ENCODE data around the gene PRXL2A.

DNA sequence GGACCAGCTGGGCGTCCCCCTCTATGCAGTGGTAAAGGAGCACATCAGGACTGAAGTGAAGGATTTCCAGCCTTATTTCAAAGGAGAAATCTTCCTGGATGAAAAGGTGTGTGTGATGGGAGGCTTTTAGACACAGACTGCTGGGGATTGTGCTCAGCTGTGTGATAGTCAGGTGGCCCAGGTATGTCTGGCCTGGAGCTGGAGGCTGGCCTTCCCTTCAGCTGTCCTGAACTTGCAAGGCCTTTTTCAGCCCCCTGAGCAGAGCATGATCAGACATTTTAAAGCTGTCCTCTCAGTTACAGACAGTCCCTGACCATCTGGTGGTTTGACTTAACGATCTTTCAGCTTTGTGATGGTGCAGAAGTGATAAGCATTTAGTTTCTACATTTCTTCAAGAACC, 17.6 kb downstream of the PRXL2A start:
- TF ChIP-seq CTCF (IDR thresholded peaks at IDR 0.05; ENCODE audit: insufficient read depth, low read depth, low read length) = no peak
- TF ChIP-seq EZH2 (IDR thresholded peaks at IDR 0.05; ENCODE audit: insufficient read depth, low read length) = no peak
